AG04449 (cell line): ENCODE measurements around the gene MRPL2.

Source experiments
- CTCF ChIA-PET: fragments of 350-600 bp; formaldehyde crosslinking; extraction: SDS; loops from one replicate; lab custom pipeline; 2021; ENCODE audit warnings: antibody characterized with exemption; lab: Yijun Ruan, JAX
- POLR2A ChIA-PET: fragments of 400-600, 350-600 bp; formaldehyde crosslinking; extraction: SDS; loops from one replicate; lab custom pipeline; 2020; ENCODE audit warnings: antibody characterized with exemption, inconsistent platforms; lab: Yijun Ruan, JAX
- DNase-seq: peaks from one replicate; pipeline ENCODE4 v3.0.0-alpha.2; 2010; ENCODE audit warnings: low read depth, low spot score
- H3K4me3 ChIP-seq: 2 replicates; pipeline ENCODE4 v1.5.1; 2011; ENCODE audit warnings: low read depth, mild to moderate bottlenecking, control low read depth, low read length
- TF ChIP-seq, protein P1 (sequence below): IDR thresholded peaks from one replicate; pipeline ENCODE4 v1.5.1; 2011; ENCODE audit warnings: mild to moderate bottlenecking, moderate library complexity, low read length, control low read depth, inconsistent platforms; ENCODE audit not compliant: insufficient read depth; ENCODE audit errors: missing control alignments

The MRPL2 gene

DNA sequence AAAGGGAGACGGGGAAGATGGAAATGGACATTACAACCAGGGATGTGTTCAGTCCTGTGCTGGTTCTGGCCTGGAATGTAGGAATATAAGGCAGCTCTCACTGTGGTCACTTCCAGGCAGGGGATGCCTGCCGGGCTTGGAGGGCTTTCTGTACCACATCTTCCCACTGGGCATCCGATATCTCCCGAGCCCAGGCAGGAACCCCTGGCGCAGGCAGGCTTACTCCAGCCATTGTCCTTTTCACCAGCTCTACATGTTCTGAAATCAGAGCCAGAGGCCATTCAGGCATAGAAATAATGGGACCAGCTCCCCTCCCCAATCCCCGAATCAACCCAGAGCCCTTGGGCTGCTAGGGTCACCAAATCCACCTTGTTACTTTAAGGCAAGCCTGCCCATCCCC lies 46.9 kb downstream of the MRPL2 start:
- ChIA-PET CTCF (interaction anchor here (0.9 to 5.5 kb wide), 5 partner anchors 8 to 131 kb away, joined by 3 to 38 read pairs (median 6); no protein-coding TSS in a partner anchor), POLR2A (no interaction called here)
- peak overlapping the region; percentile 79 for H3K4me3 ChIP-seq
- TF ChIP-seq, protein P1, sequence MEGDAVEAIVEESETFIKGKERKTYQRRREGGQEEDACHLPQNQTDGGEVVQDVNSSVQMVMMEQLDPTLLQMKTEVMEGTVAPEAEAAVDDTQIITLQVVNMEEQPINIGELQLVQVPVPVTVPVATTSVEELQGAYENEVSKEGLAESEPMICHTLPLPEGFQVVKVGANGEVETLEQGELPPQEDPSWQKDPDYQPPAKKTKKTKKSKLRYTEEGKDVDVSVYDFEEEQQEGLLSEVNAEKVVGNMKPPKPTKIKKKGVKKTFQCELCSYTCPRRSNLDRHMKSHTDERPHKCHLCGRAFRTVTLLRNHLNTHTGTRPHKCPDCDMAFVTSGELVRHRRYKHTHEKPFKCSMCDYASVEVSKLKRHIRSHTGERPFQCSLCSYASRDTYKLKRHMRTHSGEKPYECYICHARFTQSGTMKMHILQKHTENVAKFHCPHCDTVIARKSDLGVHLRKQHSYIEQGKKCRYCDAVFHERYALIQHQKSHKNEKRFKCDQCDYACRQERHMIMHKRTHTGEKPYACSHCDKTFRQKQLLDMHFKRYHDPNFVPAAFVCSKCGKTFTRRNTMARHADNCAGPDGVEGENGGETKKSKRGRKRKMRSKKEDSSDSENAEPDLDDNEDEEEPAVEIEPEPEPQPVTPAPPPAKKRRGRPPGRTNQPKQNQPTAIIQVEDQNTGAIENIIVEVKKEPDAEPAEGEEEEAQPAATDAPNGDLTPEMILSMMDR: no peak
- DNase-seq: no peak

DNA sequence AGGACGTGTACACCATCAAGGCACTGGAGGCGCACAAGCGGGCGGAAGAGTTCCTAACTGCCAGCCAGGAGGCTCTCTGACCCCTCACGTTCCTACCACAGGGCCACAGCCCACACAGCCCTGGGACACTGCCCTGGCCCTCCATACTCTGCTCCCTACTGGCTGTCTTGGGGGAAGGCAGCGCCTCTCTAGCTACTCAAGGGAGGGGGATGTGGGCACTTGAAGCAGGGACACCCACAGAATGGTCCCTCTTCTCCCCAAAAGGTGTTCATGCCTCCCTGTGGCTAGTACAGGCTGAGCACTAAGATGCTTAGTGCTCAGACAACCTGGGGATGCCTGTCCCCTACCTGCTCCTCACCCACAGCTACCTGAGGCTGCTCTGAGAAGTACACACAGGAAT lies 48.0 kb downstream of the MRPL2 start:
- CTCF ChIA-PET: interaction anchor here (1.0 to 1.6 kb wide), 6 partner anchors 10 to 166 kb away, joined by 3 to 6 read pairs (median 3); partner anchors contain the start of genes CUL7 and RRP36
- no peak for DNase-seq
- TF ChIP-seq, protein P1: no peak
- H3K4me3 ChIP-seq: no peak overlapping the region; the same call in 1 of the 2 replicates
- POLR2A ChIA-PET: interaction anchor here (1.2 kb wide), 1 partner anchor 43 kb away, joined by 3 read pairs; the partner anchor contains the start of gene CUL7

DNA sequence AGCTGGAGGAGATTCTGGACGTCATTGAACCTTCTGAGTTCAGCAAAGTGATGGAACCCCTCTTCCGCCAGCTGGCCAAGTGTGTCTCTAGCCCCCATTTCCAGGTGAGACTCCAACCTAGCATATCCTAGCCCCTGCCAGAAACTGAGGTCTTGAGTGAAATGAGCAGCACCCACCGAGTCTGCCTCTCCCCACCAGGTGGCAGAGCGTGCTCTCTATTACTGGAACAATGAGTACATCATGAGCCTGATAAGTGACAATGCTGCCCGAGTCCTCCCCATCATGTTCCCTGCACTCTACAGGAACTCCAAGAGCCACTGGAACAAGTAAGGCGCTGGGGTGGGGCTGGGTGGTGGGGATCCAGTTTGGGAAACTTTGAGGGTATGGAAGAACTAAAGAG lies 50.1 kb downstream of the MRPL2 start:
- DNase-seq: no peak
- no peak overlapping the region for H3K4me3 ChIP-seq
- ChIA-PET POLR2A (interaction anchor here (1.1 kb wide), 1 partner anchor 15 kb away, joined by 4 read pairs; no protein-coding TSS in a partner anchor), CTCF (interaction anchor here (0.6 to 3.0 kb wide), 5 partner anchors 13 to 192 kb away, joined by 3 to 14 read pairs (median 6); no protein-coding TSS in a partner anchor)
- TF ChIP-seq, protein P1: peak; percentile 54

DNA sequence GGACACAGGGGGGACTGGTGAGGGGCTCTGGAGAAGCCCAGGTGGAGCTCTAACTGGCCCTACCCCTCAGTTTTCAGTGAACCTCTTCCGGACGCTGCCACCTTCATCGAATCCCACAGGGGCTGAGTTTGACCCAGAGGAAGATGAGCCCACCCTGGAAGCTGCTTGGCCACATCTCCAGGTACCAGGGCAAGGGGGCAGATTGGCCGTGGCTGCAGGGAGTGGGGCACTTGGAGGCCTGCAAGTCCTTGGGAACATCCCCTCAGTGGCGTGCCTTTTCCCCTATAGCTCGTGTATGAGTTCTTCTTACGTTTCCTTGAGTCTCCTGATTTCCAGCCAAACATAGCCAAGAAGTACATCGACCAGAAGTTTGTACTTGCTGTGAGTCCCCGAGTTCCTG lies 52.1 kb downstream of the MRPL2 start:
- H3K4me3 ChIP-seq: no peak overlapping the region
- POLR2A ChIA-PET: no interaction called here
- CTCF ChIA-PET: interaction anchor here (0.9 to 1.9 kb wide), 2 partner anchors 106 to 108 kb away, joined by 3 to 5 read pairs; no protein-coding TSS in a partner anchor
- TF ChIP-seq, protein P1: no peak
- DNase-seq: no peak

GRCh38 chr6:43006251-43006650 lies 53.0 kb downstream of the MRPL2 start:
- POLR2A ChIA-PET: no interaction called here
- DNase-seq: no peak
- CTCF ChIA-PET: interaction anchor here (0.9 to 1.9 kb wide), 3 partner anchors 105 to 138 kb away, joined by 3 to 5 read pairs (median 5); no protein-coding TSS in a partner anchor
- no peak overlapping the region for H3K4me3 ChIP-seq
- TF ChIP-seq, protein P1: no peak

- ChIA-PET POLR2A (no interaction called here), CTCF (interaction anchor here (1.5 to 2.0 kb wide), 3 partner anchors 7 to 138 kb away, joined by 5 to 8 read pairs (median 5); partner anchors contain the start of gene MEA1)
- no peak overlapping the region for H3K4me3 ChIP-seq
- DNase-seq: no peak
- TF ChIP-seq, protein P1: no peak
Observed at GRCh38 chr6:43005844-43006243, 53.4 kb downstream of the MRPL2 start.
